Spleen (tissue), 7 donors: ENCODE measurements around the gene NDUFA3.
A peak's percentile ranks its signal among the peaks of the same experiment; 100 is the strongest.

Source experiments
- POLR2A ChIP-seq, 3 donors: fragments of 450-650 bp; IDR thresholded peaks; one replicate each; pipeline ENCODE4 v1.5.1; 2017; ENCODE audit warnings: antibody characterized with exemption in 3 of 3, mild to moderate bottlenecking in 1 of 3
- POLR2AphosphoS5 ChIP-seq, 3 donors: sonication (generic); formaldehyde crosslinking; IDR thresholded peaks; one replicate each; pipeline ENCODE4 v1.5.1; 2017; ENCODE audit warnings: antibody characterized with exemption in 3 of 3
- TF ChIP-seq, protein P1 (sequence below), 11 experiments: fragments of 200-600 bp in 7 of 11; fragments of 450-650 bp in 4 of 11; sonication (generic) in 4 of 11; IDR thresholded peaks in 8 of 11; conservative IDR thresholded peaks in 3 of 11; 1 replicate in 7 of 11; 2 replicates in 4 of 11; pipeline versions ENCODE4 v1.4.0 to v1.8.0; 2016 to 2021; ENCODE audit warnings: antibody characterized with exemption in 11 of 11, inconsistent platforms in 4 of 11, mild to moderate bottlenecking in 1 of 11
- donor health status: DM: no; HTN: no; CAD: no; lungs with moderate emphysema.
- donor health status: DM: no; HTN: no; CAD: no.
- donor health status: DM: no; HTN: no; CAD: no.

DNA sequence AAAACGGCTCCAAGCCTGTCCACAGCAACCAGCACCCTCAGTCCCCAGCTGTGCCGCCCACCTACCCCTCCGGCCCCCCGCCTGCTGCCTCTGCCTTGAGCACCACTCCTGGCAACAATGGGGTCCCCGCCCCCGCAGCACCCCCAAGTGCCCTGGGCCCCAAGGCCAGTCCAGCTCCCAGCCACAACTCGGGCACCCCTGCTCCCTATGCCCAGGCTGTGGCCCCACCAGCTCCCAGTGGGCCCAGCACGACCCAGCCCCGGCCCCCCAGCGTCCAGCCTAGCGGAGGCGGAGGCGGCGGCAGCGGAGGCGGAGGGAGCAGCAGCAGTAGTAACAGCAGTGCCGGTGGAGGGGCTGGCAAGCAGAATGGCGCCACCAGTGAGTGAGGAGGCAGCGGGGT, 45.5 kb downstream of the NDUFA3 start:
- TF ChIP-seq, protein P1, sequence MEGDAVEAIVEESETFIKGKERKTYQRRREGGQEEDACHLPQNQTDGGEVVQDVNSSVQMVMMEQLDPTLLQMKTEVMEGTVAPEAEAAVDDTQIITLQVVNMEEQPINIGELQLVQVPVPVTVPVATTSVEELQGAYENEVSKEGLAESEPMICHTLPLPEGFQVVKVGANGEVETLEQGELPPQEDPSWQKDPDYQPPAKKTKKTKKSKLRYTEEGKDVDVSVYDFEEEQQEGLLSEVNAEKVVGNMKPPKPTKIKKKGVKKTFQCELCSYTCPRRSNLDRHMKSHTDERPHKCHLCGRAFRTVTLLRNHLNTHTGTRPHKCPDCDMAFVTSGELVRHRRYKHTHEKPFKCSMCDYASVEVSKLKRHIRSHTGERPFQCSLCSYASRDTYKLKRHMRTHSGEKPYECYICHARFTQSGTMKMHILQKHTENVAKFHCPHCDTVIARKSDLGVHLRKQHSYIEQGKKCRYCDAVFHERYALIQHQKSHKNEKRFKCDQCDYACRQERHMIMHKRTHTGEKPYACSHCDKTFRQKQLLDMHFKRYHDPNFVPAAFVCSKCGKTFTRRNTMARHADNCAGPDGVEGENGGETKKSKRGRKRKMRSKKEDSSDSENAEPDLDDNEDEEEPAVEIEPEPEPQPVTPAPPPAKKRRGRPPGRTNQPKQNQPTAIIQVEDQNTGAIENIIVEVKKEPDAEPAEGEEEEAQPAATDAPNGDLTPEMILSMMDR (IDR thresholded peaks at IDR 0.05 in 8 of 11, conservative IDR thresholded peaks at IDR 0.05 in 3 of 11), result no peak
- no peak for TF ChIP-seq POLR2A (IDR thresholded peaks at IDR 0.05)
- peak in 1 of 3 donors; percentile 59 for TF ChIP-seq POLR2AphosphoS5 (IDR thresholded peaks at IDR 0.05)
